ENCODE data around the gene PTPRM.

The PTPRM gene

DNA sequence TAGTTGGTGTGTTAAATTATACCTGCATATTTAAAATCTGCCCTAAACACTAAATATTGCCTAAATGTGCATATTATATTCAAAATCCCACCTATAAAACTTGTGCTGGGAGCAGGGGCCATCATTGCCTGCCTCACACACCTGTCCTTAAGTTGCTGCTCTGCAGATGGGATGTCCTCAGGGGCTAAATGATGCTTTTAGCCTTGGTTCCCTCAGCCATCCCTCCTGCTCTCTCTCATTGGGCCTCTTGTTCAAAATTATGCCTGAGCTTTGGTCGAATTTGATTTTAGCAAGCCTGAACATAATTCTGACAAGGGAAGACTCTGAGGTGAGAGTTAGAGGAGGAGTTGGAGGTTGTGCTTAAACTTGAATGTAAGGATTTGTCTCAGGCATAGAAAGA is 723.8 kb downstream of the PTPRM start:
- TF ChIP-seq, protein P1, sequence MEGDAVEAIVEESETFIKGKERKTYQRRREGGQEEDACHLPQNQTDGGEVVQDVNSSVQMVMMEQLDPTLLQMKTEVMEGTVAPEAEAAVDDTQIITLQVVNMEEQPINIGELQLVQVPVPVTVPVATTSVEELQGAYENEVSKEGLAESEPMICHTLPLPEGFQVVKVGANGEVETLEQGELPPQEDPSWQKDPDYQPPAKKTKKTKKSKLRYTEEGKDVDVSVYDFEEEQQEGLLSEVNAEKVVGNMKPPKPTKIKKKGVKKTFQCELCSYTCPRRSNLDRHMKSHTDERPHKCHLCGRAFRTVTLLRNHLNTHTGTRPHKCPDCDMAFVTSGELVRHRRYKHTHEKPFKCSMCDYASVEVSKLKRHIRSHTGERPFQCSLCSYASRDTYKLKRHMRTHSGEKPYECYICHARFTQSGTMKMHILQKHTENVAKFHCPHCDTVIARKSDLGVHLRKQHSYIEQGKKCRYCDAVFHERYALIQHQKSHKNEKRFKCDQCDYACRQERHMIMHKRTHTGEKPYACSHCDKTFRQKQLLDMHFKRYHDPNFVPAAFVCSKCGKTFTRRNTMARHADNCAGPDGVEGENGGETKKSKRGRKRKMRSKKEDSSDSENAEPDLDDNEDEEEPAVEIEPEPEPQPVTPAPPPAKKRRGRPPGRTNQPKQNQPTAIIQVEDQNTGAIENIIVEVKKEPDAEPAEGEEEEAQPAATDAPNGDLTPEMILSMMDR (conservative IDR thresholded peaks at IDR 0.05; ENCODE audit: low read depth), result no peak
- no peak overlapping the region for H3K27ac ChIP-seq
- CTCF ChIA-PET, result no interaction called here
- POLR2A ChIA-PET (ENCODE audit: low non-redundant PET), result no interaction called here
- DNase-seq (ENCODE audit: low spot score), result no peak

DNA sequence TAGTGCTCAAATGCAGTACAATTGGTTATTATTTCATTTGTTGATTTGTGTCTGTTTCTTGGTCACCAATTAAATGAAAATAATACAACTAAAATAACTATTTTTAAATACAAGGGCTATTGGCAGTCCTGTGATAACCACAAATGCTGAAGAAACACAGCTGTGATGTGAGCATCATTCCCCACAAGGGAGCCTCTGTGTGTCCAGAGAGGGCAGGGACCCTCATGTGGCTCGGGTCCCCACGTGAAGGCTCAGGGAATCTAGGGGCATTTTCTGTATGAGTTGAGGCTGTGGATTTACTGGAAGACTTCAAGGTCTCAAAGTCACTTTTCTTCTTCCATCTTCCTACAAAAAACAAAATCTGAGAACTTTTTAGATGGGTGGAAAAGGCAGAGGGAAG is 726.1 kb downstream of the PTPRM start:
- H3K27ac ChIP-seq, result no peak overlapping the region
- TF ChIP-seq, protein P1 (conservative IDR thresholded peaks at IDR 0.05; ENCODE audit: low read depth), result no peak
- DNase-seq (ENCODE audit: low spot score), result no peak
- CTCF ChIA-PET, result no interaction called here
- POLR2A ChIA-PET (ENCODE audit: low non-redundant PET), result no interaction called here

DNA sequence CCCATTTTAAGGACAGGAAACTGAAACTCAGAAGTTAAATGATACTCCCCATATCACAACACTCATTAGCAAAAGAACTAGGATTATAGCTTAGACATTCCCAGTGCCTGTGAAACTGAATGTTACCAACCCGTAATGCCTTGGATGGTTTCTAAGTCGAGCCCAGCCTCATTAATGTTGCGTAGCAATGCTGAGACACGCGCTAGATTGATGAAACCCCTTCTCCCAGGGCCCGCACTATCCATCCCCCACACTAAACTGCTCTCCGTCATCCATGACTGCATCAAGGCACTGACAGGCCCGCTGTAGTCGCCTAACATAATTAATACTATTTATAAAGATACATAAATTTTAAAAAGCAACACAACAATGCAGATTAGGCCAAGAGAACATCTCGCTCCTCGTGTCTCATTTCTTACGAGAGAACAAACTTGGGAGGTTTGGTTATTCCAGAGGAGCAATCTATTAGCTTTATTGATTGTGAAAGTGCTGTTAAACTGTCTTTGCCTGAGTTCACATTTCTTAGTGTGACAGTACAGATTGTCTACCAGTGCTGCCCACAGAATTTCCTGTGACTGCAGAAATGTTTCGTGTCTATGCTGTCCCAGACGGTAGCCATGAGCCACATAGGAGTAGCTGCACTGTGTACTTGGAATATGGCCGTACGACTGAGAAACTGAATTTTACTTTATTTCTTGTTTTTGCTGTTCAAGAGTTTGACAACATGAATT is 729.9 kb downstream of the PTPRM start:
- TF ChIP-seq, protein P1 (conservative IDR thresholded peaks at IDR 0.05; ENCODE audit: low read depth), result no peak
- ChIA-PET POLR2A (ENCODE audit: low non-redundant PET) (no interaction called here), CTCF (no interaction called here)
- DNase-seq (ENCODE audit: low spot score), result no peak
- no peak overlapping the region for H3K27ac ChIP-seq

DNA sequence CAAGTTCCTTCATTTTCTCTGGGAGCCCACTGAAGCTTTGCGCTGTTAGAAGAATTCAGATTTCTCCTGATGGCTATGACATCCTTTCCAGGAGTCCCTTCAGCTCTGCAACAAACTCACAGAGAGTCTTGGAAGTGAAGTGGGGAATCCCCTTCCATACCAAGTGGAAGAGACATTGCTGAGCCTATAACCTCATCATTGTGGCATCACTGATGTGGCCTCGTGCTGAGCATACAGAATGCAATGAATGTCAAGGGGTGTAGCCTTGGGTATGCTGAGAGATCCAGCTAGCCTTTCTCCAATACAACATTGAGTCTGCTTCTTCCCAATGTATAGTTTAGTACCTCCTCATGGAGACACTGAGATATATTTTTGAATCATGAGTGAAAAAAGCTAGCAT is 731.1 kb downstream of the PTPRM start:
- ChIA-PET CTCF (no interaction called here), POLR2A (ENCODE audit: low non-redundant PET) (no interaction called here)
- DNase-seq (ENCODE audit: low spot score), result no peak
- TF ChIP-seq, protein P1 (conservative IDR thresholded peaks at IDR 0.05; ENCODE audit: low read depth), result no peak
- no peak overlapping the region for H3K27ac ChIP-seq

DNA sequence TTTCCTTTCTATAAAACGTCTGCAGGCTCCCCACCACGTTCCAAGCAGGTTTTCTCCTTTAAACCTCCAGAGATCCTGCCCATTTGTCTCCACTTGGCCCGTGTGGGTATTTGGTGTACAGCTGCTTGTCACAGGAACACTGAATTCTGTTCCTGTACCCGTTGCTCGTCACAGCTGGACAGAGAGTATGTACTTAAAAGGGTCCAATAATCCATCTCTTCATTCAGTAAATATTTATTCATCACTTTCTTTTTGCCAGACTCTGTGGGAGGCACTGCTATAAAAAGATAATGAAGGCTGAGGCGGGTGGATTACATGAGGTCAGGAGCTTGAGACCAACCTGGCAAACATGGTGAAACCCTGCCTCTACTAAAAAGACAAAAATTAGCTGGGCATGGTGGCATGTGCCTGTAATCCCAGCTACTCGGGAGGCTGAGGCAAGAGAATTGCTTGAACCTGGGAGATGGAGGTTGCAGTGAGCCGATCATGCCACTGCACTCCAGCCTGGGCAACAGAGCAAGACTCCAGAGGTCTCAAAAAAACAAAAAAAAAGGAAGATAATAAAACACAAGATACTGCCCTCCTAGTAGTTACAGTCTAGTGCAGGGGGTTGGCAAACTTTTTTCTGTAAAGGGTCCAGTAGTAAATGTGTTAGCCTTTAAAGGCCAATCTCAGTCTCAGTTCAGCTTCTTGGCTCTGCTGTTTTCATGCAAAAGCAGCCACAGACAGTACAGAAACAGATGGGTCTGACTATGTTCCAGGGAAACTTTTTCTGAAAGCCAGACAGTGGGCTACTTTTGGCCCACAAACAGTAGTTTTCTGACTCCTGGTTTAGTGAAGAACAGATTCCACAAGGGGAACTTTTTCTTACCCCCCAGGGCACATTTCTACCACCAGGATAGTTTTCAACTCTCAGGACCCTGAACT is 732.2 kb downstream of the PTPRM start:
- ChIA-PET POLR2A (ENCODE audit: low non-redundant PET) (no interaction called here), CTCF (interaction anchor here (0.6 kb wide), 2 partner anchors 54 to 492 kb away, joined by 3 to 4 read pairs; no protein-coding TSS in a partner anchor)
- DNase-seq (ENCODE audit: low spot score), result no peak
- no peak overlapping the region for H3K27ac ChIP-seq
- TF ChIP-seq, protein P1 (conservative IDR thresholded peaks at IDR 0.05; ENCODE audit: low read depth), result no peak

DNA sequence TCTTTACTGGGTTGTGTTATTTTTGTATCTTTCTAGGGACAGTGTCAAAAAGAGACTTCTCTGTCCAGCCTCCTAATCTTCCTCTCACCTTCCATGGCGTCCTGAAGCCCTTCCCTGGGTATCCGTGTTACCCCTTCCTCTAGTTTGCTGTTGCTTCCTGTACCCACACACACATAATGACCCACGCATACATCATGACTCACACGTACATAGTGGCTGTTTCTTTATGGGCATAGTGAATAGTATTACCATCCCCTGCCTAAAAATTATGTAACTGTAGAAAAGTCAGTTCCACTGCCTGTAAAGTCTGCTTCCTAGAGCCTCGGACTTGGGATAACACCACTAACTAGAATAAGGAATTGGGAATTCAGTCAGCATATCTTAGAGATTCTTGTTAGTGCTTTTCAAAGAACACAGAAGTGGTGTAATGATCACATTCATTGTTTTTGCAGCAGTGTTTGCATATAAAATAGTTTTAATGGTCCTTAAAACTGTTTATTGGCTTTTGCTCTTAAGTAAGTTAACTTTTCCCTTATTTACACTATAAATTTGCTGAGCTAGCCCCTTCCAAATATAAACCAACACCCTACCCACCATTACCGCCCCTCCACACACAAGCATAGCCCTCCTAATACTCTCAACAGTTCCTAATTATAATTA is 733.8 kb downstream of the PTPRM start:
- CTCF ChIA-PET, result no interaction called here
- H3K27ac ChIP-seq, result no peak overlapping the region
- POLR2A ChIA-PET (ENCODE audit: low non-redundant PET), result no interaction called here
- TF ChIP-seq, protein P1 (conservative IDR thresholded peaks at IDR 0.05; ENCODE audit: low read depth), result no peak
- no peak for DNase-seq (ENCODE audit: low spot score)

Data from RWPE1 (cell line).